ENCODE measurements around the gene NMNAT2.

Gene NMNAT2

DNA sequence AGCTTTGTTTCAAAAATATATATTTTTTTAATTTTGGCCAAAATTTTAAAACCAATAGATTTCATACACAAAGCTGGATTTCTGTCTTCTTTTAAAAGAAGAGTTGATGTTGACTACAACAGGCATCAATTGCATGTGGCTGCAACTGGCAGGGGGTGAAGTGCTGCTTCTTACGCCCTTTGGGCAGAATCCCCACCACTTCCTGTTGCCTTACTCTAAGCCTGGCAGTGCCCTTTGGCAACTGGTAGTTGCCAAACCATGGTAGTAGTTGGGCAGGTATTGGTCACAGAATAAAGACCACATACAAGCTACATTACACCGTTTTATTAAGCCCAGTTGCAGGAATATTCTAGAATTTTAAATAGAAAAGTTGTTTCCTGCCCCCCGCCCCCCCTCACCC, 215.1 kb downstream of the NMNAT2 start:
- DNase-seq = no peak

- no peak for DNase-seq
These were observed 217.7 kb downstream of the NMNAT2 start for GRCh38 chr1:183200451-183200850.

- DNase-seq = no peak
These were observed 218.9 kb downstream of the NMNAT2 start for GRCh38 chr1:183199304-183199703.

GRCh38 chr1:183198463-183198862, 219.7 kb downstream of the NMNAT2 start:
- no peak for DNase-seq
